Measurements from ENCODE around the gene RNGTT. TPM values are rescaled to one million over a fixed set of nuclear protein-coding genes. Genes with fewer than 3 reads are reported as not detected.
"Not testable (repeated sequence)": the region's sequence is repeated elsewhere in the genome, so short reads cannot be mapped to it uniquely, and the experiment has no call there.

The RNGTT gene
- total RNA-seq, 3 donors from 2014 or later = 8.4 to 11.6 (median 9.4) TPM

GRCh38 chr6:88734544-88734943, 228.9 kb downstream of the RNGTT start:
- TF ChIP-seq, protein P1, sequence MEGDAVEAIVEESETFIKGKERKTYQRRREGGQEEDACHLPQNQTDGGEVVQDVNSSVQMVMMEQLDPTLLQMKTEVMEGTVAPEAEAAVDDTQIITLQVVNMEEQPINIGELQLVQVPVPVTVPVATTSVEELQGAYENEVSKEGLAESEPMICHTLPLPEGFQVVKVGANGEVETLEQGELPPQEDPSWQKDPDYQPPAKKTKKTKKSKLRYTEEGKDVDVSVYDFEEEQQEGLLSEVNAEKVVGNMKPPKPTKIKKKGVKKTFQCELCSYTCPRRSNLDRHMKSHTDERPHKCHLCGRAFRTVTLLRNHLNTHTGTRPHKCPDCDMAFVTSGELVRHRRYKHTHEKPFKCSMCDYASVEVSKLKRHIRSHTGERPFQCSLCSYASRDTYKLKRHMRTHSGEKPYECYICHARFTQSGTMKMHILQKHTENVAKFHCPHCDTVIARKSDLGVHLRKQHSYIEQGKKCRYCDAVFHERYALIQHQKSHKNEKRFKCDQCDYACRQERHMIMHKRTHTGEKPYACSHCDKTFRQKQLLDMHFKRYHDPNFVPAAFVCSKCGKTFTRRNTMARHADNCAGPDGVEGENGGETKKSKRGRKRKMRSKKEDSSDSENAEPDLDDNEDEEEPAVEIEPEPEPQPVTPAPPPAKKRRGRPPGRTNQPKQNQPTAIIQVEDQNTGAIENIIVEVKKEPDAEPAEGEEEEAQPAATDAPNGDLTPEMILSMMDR (IDR thresholded peaks at IDR 0.05) = no peak
- ATAC-seq (no peak), DNase-seq (no peak)
- H3K4me1 ChIP-seq (ENCODE audit: low read depth) = no peaks in the 10 kb centered on the region
- no peaks in the 10 kb centered on the region for H3K36me3 ChIP-seq (ENCODE audit: low read depth)
- H3K9me3 ChIP-seq = no peaks in the 10 kb centered on the region
- intact Hi-C loops (cut with DNase I, micrococcal nuclease) = no loop called here
- no peak overlapping the region for H3K4me3 ChIP-seq

DNA sequence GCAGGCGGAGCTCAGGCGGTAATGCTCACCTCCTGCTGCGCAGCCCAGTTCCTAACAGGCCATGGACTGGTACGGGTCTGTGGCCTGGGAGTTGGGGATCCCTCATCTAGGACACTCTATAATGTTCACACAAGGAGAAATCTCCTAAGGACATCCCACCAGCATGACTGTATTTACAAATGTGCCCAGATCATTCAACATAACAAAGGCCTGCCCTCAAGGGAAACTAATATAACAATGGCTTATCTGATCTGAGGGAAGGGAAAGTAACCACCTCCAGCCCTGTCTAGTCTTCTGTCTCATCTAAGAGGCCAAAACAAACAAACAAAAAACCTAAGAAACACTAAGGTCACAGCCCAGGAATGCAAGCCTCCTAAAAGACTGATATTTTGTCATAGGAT, 232.8 kb downstream of the RNGTT start:
- TF ChIP-seq, protein P1 (IDR thresholded peaks at IDR 0.05) = no peak
- DNase-seq (no peak), ATAC-seq (no peak)
- Histone ChIP-seq H3K4me3 (no peak overlapping the region), H3K9me3 (no peaks in the 10 kb centered on the region), H3K4me1 (ENCODE audit: low read depth) (no peaks in the 10 kb centered on the region), H3K36me3 (ENCODE audit: low read depth) (no peaks in the 10 kb centered on the region)
- intact Hi-C loops (cut with DNase I, micrococcal nuclease) = no loop called here

DNA sequence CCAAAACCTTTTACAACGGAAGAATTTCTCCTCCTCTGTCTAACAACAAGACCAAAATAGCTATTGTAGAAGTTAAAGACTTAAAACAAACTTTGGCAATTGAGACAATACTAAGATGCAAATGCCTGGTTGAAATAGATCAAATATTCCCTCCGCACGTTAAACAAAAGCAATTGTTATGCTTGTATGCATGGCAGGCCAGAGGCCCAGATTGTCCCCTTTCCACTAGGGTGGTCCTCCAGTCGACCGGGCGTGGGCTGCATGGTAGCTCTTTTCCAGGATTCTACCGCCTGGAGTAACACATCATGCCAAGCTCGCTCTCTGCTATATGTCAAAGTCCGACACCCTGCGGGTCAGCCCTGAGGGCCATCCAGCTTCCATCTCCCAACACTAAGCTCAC, 234.7 kb downstream of the RNGTT start:
- intact Hi-C loops (cut with DNase I, micrococcal nuclease) = no loop called here
- no peak for ATAC-seq
- TF ChIP-seq, protein P1 (IDR thresholded peaks at IDR 0.05) = no peak
- no peaks in the 10 kb centered on the region for H3K36me3 ChIP-seq (ENCODE audit: low read depth)
- no peaks in the 10 kb centered on the region for H3K4me1 ChIP-seq (ENCODE audit: low read depth)
- no peak for DNase-seq
- H3K4me3 ChIP-seq = no peak overlapping the region
- no peaks in the 10 kb centered on the region for H3K9me3 ChIP-seq

GRCh38 chr6:88726409-88726808, 237.0 kb downstream of the RNGTT start:
- H3K4me1 ChIP-seq (ENCODE audit: low read depth); H3K4me3 ChIP-seq; ATAC-seq; H3K9me3 ChIP-seq; intact Hi-C loops (cut with DNase I, micrococcal nuclease); DNase-seq; H3K36me3 ChIP-seq (ENCODE audit: low read depth): not testable (repeated sequence)

GRCh38 chr6:88725111-88725975, 238.1 kb downstream of the RNGTT start:
- intact Hi-C loops (cut with DNase I, micrococcal nuclease) = no loop called here
- Histone ChIP-seq H3K9me3 (no peaks in the 10 kb centered on the region), H3K4me1 (ENCODE audit: low read depth) (no peaks in the 10 kb centered on the region), H3K4me3 (no peak overlapping the region), H3K36me3 (ENCODE audit: low read depth) (no peaks in the 10 kb centered on the region)
- DNase-seq = no peak
- TF ChIP-seq, protein P1 (IDR thresholded peaks at IDR 0.05) = no peak
- no peak for ATAC-seq

DNA sequence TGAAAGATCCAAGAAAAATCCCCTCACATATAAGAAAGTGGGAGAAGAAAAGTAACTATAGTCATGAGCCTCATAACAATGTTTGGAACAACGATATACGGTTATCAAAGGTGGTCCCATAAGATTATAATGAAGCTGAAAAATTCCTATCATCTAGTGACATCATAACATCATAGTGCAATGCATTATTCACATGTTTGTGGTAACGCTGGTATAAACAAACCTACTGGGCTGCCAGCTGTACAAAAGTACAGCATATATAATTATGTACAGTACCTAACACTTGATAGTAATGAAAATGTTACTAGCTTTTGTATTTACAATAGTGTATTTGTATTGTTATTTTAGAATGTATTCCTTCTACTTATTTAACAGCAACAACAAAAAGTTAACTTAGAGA, 240.7 kb downstream of the RNGTT start:
- intact Hi-C loops (cut with DNase I, micrococcal nuclease) = no loop called here
- no peaks in the 10 kb centered on the region for H3K9me3 ChIP-seq
- ATAC-seq (no peak), DNase-seq (no peak)
- H3K4me3 ChIP-seq = no peak overlapping the region
- no peaks in the 10 kb centered on the region for H3K36me3 ChIP-seq (ENCODE audit: low read depth)
- H3K4me1 ChIP-seq (ENCODE audit: low read depth) = no peaks in the 10 kb centered on the region
- TF ChIP-seq, protein P1 (IDR thresholded peaks at IDR 0.05) = no peak

- H3K9me3 ChIP-seq; intact Hi-C loops (cut with DNase I, micrococcal nuclease); H3K36me3 ChIP-seq (ENCODE audit: low read depth); ATAC-seq; H3K4me1 ChIP-seq (ENCODE audit: low read depth); DNase-seq; H3K4me3 ChIP-seq: not testable (repeated sequence)
Observed at GRCh38 chr6:88716399-88716798, 247.0 kb downstream of the RNGTT start.
